ENCODE results near the gene USP13.

GRCh38 chr3:179719048-179719734 lies 66.4 kb downstream of the USP13 start:
- TF ChIP-seq CTCF (conservative IDR thresholded peaks at IDR 0.05; ENCODE audit: low read length) (no peak), EZH2phosphoT487 (IDR thresholded peaks at IDR 0.05; ENCODE audit: borderline replicate concordance) (no peak)
